ENCODE measurements around the gene TRIM43.
"Not testable (repeated sequence)": the region's sequence is repeated elsewhere in the genome, so short reads cannot be mapped to it uniquely, and the experiment has no call there.

DNA sequence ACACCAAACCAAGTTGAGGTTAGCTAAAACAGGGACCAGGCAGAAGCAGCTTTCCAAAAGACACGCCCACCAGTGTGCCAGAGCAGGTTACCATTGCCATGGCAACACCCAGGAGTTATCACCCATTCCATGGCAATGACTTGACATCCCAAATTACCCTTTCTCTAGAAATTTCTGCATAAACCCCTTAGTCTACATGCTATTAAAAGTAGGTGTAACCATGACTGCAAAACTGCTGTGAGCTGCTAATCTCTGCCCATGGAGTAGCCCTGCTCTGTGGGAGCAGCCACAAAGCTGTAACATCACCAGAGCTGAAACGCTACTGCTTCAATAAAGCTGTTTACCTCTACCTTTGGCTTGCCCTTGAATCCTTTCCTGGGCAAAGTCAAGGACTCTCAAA, 18.0 kb downstream of the TRIM43 start:
- not testable (repeated sequence) for TF ChIP-seq EZH2 (IDR thresholded peaks at IDR 0.05; ENCODE audit: borderline replicate concordance); EZH2phosphoT487 (IDR thresholded peaks at IDR 0.05; ENCODE audit: low read depth, severe bottlenecking, unreplicated experiment)
- TF ChIP-seq, protein P1, sequence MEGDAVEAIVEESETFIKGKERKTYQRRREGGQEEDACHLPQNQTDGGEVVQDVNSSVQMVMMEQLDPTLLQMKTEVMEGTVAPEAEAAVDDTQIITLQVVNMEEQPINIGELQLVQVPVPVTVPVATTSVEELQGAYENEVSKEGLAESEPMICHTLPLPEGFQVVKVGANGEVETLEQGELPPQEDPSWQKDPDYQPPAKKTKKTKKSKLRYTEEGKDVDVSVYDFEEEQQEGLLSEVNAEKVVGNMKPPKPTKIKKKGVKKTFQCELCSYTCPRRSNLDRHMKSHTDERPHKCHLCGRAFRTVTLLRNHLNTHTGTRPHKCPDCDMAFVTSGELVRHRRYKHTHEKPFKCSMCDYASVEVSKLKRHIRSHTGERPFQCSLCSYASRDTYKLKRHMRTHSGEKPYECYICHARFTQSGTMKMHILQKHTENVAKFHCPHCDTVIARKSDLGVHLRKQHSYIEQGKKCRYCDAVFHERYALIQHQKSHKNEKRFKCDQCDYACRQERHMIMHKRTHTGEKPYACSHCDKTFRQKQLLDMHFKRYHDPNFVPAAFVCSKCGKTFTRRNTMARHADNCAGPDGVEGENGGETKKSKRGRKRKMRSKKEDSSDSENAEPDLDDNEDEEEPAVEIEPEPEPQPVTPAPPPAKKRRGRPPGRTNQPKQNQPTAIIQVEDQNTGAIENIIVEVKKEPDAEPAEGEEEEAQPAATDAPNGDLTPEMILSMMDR (IDR thresholded peaks at IDR 0.05; ENCODE audit: poor library complexity) = not testable (repeated sequence)
